ENCODE measurements around the gene GAL3ST2. TPM values are rescaled to one million over a fixed set of nuclear protein-coding genes. Genes with fewer than 3 reads are reported as not detected.
"Not testable (repeated sequence)": the region's sequence is repeated elsewhere in the genome, so short reads cannot be mapped to it uniquely, and the experiment has no call there.

GAL3ST2 gene
- total RNA-seq, 2 experiments from 2014 or later = 1.1 TPM; not detected in 1

DNA sequence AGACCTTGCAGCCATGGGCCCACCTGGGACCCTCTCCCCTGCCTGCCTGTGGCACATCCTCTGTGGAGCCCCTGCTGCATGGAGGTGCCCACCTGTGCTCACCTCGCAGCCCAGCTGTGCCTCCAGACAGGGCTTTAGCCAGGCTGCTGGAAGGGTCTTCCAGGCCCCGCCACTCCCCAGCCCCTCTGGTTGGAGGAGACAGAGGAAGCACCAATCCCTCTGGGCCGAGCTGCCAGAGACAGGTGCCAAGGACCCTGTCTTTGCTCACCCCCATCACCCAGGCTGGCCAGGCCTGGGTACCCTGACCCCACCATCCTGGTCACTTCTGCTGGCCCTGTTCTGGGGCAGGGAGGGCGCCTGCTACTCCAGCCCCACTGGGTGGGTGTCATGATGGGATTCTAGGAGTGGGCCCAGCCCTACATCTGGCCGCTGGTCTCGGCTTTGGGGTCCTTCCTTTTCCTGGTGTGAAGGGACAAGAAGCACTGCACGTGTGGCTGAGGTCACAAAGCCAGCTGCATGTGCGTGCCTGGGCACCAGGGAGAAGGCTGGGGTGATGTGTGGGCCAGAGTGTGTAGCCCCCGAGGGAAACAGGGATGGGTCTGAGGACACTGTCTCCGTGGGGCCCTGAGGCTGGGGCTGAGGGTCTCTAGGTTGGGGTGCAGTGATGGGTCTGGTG lies 23.0 kb downstream of the GAL3ST2 start:
- Histone ChIP-seq H3K4me2 (ENCODE audit: low read length) (no peak overlapping the region), H3K27ac (ENCODE audit: low read depth, low read length, poor library complexity, severe bottlenecking) (no peak overlapping the region), H2AFZ (ENCODE audit: low read length) (no peak overlapping the region), H3K9me2 (ENCODE audit: insufficient read depth, low read length) (no peaks in the 10 kb centered on the region), H3K79me2 (ENCODE audit: insufficient read depth, low read depth, low read length) (no peaks in the 10 kb centered on the region), H3K4me1 (ENCODE audit: insufficient read depth, low read length, poor library complexity, severe bottlenecking) (no peaks in the 10 kb centered on the region), H3K9me3 (ENCODE audit: low read length) (no peaks in the 10 kb centered on the region), H4K20me1 (ENCODE audit: insufficient read depth, low read length) (no peaks in the 10 kb centered on the region), H3K4me3 (ENCODE audit: low read depth, low read length, poor library complexity, severe bottlenecking) (no peak overlapping the region), H3K36me3 (ENCODE audit: insufficient read depth, low read length) (no peaks in the 10 kb centered on the region)
- intact Hi-C loops (cut with micrococcal nuclease; ENCODE audit: unreplicated experiment) = no loop called here
- POLR2A ChIA-PET = no interaction called here
- BruUV-seq (replicated peaks) = no TSS peak
- no peak for DNase-seq (ENCODE audit: low spot score)
- CTCF ChIA-PET (ENCODE audit: unreplicated experiment) = no interaction called here
- no peak for TF ChIP-seq EZH2phosphoT487 (IDR thresholded peaks at IDR 0.05; ENCODE audit: borderline replicate concordance, low read depth, low read length)
- TF ChIP-seq, protein P1, sequence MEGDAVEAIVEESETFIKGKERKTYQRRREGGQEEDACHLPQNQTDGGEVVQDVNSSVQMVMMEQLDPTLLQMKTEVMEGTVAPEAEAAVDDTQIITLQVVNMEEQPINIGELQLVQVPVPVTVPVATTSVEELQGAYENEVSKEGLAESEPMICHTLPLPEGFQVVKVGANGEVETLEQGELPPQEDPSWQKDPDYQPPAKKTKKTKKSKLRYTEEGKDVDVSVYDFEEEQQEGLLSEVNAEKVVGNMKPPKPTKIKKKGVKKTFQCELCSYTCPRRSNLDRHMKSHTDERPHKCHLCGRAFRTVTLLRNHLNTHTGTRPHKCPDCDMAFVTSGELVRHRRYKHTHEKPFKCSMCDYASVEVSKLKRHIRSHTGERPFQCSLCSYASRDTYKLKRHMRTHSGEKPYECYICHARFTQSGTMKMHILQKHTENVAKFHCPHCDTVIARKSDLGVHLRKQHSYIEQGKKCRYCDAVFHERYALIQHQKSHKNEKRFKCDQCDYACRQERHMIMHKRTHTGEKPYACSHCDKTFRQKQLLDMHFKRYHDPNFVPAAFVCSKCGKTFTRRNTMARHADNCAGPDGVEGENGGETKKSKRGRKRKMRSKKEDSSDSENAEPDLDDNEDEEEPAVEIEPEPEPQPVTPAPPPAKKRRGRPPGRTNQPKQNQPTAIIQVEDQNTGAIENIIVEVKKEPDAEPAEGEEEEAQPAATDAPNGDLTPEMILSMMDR (conservative IDR thresholded peaks at IDR 0.05; ENCODE audit: low read length) = no peak

DNA sequence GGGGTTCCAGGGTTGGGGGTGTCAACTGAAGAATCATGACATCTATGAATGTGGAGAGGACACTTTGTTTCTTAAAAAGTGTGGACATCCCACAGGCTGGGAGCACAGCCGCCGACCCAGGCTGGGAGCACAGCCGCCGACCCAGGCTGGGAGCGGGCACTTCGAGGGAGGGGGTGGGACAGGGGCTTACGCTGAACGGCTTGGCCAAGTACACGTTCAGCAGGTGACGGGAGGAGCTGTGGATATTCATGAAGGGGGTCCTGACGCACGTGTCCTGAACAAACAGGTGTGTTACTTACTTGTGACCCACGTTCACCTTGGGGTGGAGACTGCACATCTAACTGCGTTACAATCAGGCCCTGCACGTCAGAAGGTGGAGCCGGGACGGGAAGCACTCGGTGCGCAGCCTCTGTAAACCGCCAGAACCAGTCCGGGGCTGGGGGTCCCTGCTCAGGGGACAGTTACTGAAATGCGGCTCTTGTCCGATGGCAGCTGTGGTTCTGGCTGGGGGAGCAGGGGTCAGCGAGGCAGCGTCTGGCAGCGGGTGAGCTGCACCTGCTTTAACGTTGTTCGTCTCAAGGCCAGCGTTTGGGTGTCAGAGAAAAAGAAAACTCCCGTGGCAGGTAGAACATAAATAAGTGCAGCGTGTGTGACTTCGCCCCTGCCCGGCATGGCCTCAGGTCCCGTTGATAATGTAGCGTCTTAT lies 23.7 kb downstream of the GAL3ST2 start:
- H3K79me2 ChIP-seq (ENCODE audit: insufficient read depth, low read depth, low read length); BruUV-seq (replicated peaks); H3K4me3 ChIP-seq (ENCODE audit: low read depth, low read length, poor library complexity, severe bottlenecking); H3K27ac ChIP-seq (ENCODE audit: low read depth, low read length, poor library complexity, severe bottlenecking); CTCF ChIA-PET (ENCODE audit: unreplicated experiment); H4K20me1 ChIP-seq (ENCODE audit: insufficient read depth, low read length); H2AFZ ChIP-seq (ENCODE audit: low read length); H3K9me3 ChIP-seq (ENCODE audit: low read length); intact Hi-C loops (cut with micrococcal nuclease; ENCODE audit: unreplicated experiment); DNase-seq (ENCODE audit: low spot score); H3K4me2 ChIP-seq (ENCODE audit: low read length); H3K9me2 ChIP-seq (ENCODE audit: insufficient read depth, low read length); H3K36me3 ChIP-seq (ENCODE audit: insufficient read depth, low read length); POLR2A ChIA-PET; H3K4me1 ChIP-seq (ENCODE audit: insufficient read depth, low read length, poor library complexity, severe bottlenecking): not testable (repeated sequence)

DNA sequence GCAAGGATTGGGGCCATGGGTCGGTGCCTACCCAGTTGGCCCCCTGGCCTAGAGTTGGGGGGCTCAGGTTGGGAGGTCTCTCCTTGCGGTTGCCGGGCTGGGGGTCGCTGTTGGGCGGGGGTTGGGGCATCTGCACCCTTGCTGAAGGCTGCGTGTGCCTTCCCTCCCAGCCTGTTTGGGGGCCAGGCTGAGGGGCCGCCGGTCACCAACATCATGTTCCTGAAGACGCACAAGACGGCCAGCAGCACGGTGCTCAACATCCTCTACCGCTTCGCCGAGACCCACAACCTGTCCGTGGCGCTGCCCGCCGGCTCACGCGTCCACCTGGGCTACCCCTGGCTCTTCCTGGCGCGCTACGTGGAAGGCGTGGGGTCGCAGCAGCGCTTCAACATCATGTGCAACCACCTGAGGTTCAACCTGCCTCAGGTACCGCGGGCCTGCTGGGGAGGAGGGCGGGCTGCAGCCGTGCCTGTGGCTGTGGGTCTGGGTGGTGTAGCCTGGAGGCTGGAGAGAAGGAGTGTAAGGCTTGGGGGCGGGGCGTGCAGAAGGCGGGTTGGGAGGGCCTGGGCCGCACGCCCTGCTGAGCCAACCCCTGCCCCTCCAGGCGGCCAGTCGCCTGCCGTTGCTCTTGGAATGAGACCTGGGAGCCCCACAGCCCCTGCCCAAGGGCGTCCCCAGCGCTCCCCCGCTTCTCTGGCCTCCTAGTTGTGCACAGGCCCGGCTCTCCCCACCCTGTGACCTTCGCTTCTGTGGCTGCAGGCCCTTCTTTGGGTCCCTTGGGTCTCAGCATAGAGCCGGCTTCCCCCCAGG lies 25.2 kb downstream of the GAL3ST2 start:
- H3K27ac ChIP-seq (ENCODE audit: low read depth, low read length, poor library complexity, severe bottlenecking) = no peak overlapping the region
- no peak overlapping the region for H3K4me2 ChIP-seq (ENCODE audit: low read length)
- CTCF ChIA-PET (ENCODE audit: unreplicated experiment) = no interaction called here
- H3K36me3 ChIP-seq (ENCODE audit: insufficient read depth, low read length) = no peaks in the 10 kb centered on the region
- POLR2A ChIA-PET = no interaction called here
- H3K9me3 ChIP-seq (ENCODE audit: low read length) = no peaks in the 10 kb centered on the region
- intact Hi-C loops (cut with micrococcal nuclease; ENCODE audit: unreplicated experiment) = no loop called here
- TF ChIP-seq, protein P1 (conservative IDR thresholded peaks at IDR 0.05; ENCODE audit: low read length) = no peak
- TF ChIP-seq EZH2phosphoT487 (IDR thresholded peaks at IDR 0.05; ENCODE audit: borderline replicate concordance, low read depth, low read length) = no peak
- no peaks in the 10 kb centered on the region for H4K20me1 ChIP-seq (ENCODE audit: insufficient read depth, low read length)
- no TSS peak for BruUV-seq (replicated peaks)
- peaks cover 3% of the 10 kb centered on the region for H3K4me1 ChIP-seq (ENCODE audit: insufficient read depth, low read length, poor library complexity, severe bottlenecking)
- H3K79me2 ChIP-seq (ENCODE audit: insufficient read depth, low read depth, low read length) = no peaks in the 10 kb centered on the region
- DNase-seq (ENCODE audit: low spot score) = no peak
- no peak overlapping the region for H3K4me3 ChIP-seq (ENCODE audit: low read depth, low read length, poor library complexity, severe bottlenecking)
- no peak overlapping the region for H2AFZ ChIP-seq (ENCODE audit: low read length)
- no peaks in the 10 kb centered on the region for H3K9me2 ChIP-seq (ENCODE audit: insufficient read depth, low read length)
